Adipocyte (in vitro differentiated cells): ENCODE measurements around the gene AP2A2.

Source experiments
- DNase-seq: peaks from one replicate; pipeline ENCODE4 v3.0.0-alpha.2; 2015; ENCODE audit warnings: low read depth
- H3K27me3 ChIP-seq: replicated peaks from 2 replicates; pipeline ENCODE4 v1.7.0; 2013; ENCODE audit warnings: mild to moderate bottlenecking, low read length, moderate library complexity; ENCODE audit not compliant: control insufficient read depth, insufficient read depth
- H3K36me3 ChIP-seq: 2 replicates; pipeline ENCODE4 v1.7.0; 2013; ENCODE audit warnings: low read length, mild to moderate bottlenecking, moderate library complexity; ENCODE audit not compliant: control insufficient read depth, insufficient read depth, severe bottlenecking
- H3K4me1 ChIP-seq: 2 replicates; pipeline ENCODE4 v1.7.0; 2013; ENCODE audit warnings: mild to moderate bottlenecking, low read length, moderate library complexity; ENCODE audit not compliant: control insufficient read depth, insufficient read depth
- H3K4me3 ChIP-seq: 2 replicates; pipeline ENCODE4 v1.7.0; 2013; ENCODE audit warnings: mild to moderate bottlenecking, low read length, moderate library complexity
- H3K9ac ChIP-seq: 2 replicates; pipeline ENCODE4 v1.7.0; 2013; ENCODE audit warnings: mild to moderate bottlenecking, low read length, moderate library complexity
- H3K9me3 ChIP-seq: 2 replicates; pipeline ENCODE4 v1.7.0; 2013; ENCODE audit warnings: mild to moderate bottlenecking, low read length, moderate library complexity; ENCODE audit not compliant: control insufficient read depth

Gene AP2A2

GRCh38 chr11:1022908-1023810 is 97.5 kb downstream of the AP2A2 start:
- H3K9me3 ChIP-seq: no peaks in the 10 kb centered on the region
- no peak overlapping the region for H3K9ac ChIP-seq
- no peaks in the 10 kb centered on the region for H3K27me3 ChIP-seq
- no peaks in the 10 kb centered on the region for H3K4me1 ChIP-seq
- no peaks in the 10 kb centered on the region for H3K36me3 ChIP-seq
- DNase-seq: no peak
- H3K4me3 ChIP-seq: no peak overlapping the region

- H3K4me1 ChIP-seq: no peaks in the 10 kb centered on the region
- H3K9ac ChIP-seq: no peak overlapping the region
- no peaks in the 10 kb centered on the region for H3K27me3 ChIP-seq
These were observed 98.3 kb downstream of the AP2A2 start for GRCh38 chr11:1023811-1024596.

GRCh38 chr11:1024597-1025409 is 99.1 kb downstream of the AP2A2 start:
- Histone ChIP-seq H3K9me3 (no peaks in the 10 kb centered on the region), H3K27me3 (no peaks in the 10 kb centered on the region), H3K9ac (no peak overlapping the region), H3K4me3 (no peak overlapping the region), H3K4me1 (no peaks in the 10 kb centered on the region), H3K36me3 (no peaks in the 10 kb centered on the region)
- no peak for DNase-seq

More at GRCh38 chr11:1023811-1024596, 98.3 kb downstream of the AP2A2 start:
- H3K4me3 ChIP-seq: no peak overlapping the region
- H3K36me3 ChIP-seq: no peaks in the 10 kb centered on the region
- no peak for DNase-seq
- no peaks in the 10 kb centered on the region for H3K9me3 ChIP-seq

GRCh38 chr11:1025410-1026162 is 99.9 kb downstream of the AP2A2 start:
- Histone ChIP-seq H3K4me3 (no peak overlapping the region), H3K27me3 (no peaks in the 10 kb centered on the region), H3K4me1 (no peaks in the 10 kb centered on the region), H3K36me3 (no peaks in the 10 kb centered on the region), H3K9me3 (no peaks in the 10 kb centered on the region), H3K9ac (no peak overlapping the region)
- no peak for DNase-seq

- Histone ChIP-seq H3K9me3 (no peaks in the 10 kb centered on the region), H3K4me1 (no peaks in the 10 kb centered on the region), H3K36me3 (no peaks in the 10 kb centered on the region), H3K4me3 (no peak overlapping the region), H3K27me3 (no peaks in the 10 kb centered on the region), H3K9ac (no peak overlapping the region)
- no peak for DNase-seq
These were observed 100.4 kb downstream of the AP2A2 start for GRCh38 chr11:1026163-1026450.

DNA sequence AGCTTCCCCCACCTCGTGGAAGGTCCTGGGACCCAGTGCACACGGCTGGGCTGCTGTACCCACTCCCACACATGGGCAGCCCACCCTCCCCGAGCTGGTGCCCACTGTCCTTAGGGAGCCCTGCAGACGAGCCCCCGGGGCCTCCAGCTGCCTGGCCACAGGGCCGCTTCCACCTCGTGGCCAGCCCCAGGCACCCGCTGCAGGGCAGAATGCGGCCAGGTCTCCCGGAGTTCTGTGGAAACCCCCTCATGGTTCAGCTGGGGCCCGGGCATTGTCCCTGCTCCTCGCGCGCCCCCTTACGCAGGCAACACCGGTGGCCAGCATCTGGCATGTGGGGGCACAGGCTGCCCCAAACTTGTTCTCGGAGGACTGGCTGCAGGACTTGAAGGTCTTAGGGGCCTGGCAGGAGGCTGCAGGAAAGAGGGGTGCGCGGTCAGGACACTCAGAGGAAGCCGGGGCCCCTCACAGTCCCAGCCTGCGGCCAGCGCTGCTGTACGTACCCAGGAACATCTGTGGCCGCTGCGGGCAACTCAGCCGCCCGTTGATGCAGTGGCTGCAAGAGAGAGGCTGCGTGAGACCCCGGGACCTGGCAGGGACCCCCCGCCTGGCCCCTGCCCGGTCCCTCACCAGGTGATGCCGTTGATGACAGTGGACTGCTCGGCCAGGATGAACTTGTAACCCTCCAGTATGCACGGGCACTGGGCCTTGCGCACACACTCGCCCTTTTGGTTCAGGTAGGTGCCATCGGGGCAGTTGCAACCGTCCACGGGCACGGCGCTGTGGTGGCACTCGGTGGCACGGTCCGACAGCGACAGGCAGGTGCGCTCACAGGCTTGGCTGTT is 101.2 kb downstream of the AP2A2 start:
- H3K4me1 ChIP-seq: no peaks in the 10 kb centered on the region
- no peaks in the 10 kb centered on the region for H3K9me3 ChIP-seq
- no peaks in the 10 kb centered on the region for H3K36me3 ChIP-seq
- no peak for DNase-seq
- no peak overlapping the region for H3K9ac ChIP-seq
- no peak overlapping the region for H3K4me3 ChIP-seq
- no peaks in the 10 kb centered on the region for H3K27me3 ChIP-seq

DNA sequence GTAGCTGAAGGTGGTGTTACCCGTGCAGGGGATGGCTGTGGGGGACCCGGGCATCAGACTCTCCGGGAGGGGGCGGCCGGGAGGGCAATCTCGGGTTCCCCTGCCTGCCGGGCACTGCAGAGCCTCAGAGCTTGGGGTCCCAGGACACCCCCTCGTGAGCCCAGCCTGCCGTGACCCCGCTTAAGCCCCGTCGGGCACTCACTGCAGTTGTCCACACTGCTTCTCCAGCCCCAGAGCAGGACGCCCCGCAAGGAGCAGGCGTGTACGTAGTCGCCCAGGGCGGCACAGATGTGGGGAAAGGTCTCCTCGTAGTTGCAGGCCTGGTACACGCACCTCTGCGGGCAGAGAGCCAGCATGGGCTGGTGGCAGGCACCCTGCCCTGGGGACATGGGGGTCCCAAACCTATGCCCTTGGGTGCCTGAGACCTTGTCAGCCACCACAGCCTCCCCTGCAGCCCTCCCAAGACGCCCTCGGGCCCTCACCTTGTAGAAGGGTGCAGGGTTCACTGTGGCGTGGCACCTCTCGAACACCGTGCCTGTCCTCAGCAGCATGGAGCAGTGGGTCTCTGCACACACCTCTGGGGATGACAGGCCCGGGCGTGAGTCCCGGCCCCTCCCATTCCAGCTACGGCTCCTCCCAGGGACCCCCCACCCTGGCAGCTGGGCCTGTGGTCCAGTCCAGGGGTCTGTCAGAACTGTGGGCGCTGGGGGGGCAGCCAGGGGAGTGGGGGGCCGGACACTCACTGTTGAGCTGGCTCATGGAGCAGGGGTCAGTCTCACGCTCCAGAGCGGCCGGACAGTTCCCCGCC is 102.0 kb downstream of the AP2A2 start:
- Histone ChIP-seq H3K4me1 (no peaks in the 10 kb centered on the region), H3K9ac (no peak overlapping the region), H3K36me3 (no peaks in the 10 kb centered on the region), H3K4me3 (no peak overlapping the region), H3K9me3 (no peaks in the 10 kb centered on the region), H3K27me3 (peaks cover 3% of the 10 kb centered on the region)
- no peak for DNase-seq

- peaks cover 6% of the 10 kb centered on the region for H3K27me3 ChIP-seq
- no peaks in the 10 kb centered on the region for H3K9me3 ChIP-seq
- H3K36me3 ChIP-seq: no peaks in the 10 kb centered on the region
- H3K4me1 ChIP-seq: no peaks in the 10 kb centered on the region
- no peak for DNase-seq
- no peak overlapping the region for H3K9ac ChIP-seq
- no peak overlapping the region for H3K4me3 ChIP-seq
These were observed 102.5 kb downstream of the AP2A2 start for GRCh38 chr11:1028291-1028540.

GRCh38 chr11:1028616-1029015 is 102.9 kb downstream of the AP2A2 start:
- no peak overlapping the region for H3K9ac ChIP-seq
- H3K4me3 ChIP-seq: no peak overlapping the region
- DNase-seq: no peak
- no peaks in the 10 kb centered on the region for H3K9me3 ChIP-seq
- H3K36me3 ChIP-seq: no peaks in the 10 kb centered on the region
- H3K4me1 ChIP-seq: no peaks in the 10 kb centered on the region
- peaks cover 6% of the 10 kb centered on the region for H3K27me3 ChIP-seq

GRCh38 chr11:1029051-1029450 is 103.4 kb downstream of the AP2A2 start:
- Histone ChIP-seq H3K4me1 (no peaks in the 10 kb centered on the region), H3K36me3 (no peaks in the 10 kb centered on the region), H3K9ac (no peak overlapping the region), H3K9me3 (no peaks in the 10 kb centered on the region), H3K27me3 (peaks cover 11% of the 10 kb centered on the region), H3K4me3 (no peak overlapping the region)
- DNase-seq: no peak
